Upper lobe of left lung (tissue), 6 donors: Measurements from ENCODE around the gene APBB2. TPM values are rescaled to one million over a fixed set of nuclear protein-coding genes. Genes with fewer than 3 reads are reported as not detected.
A peak's percentile ranks its signal among the peaks of the same experiment; 100 is the strongest.
"Not testable (repeated sequence)": the region's sequence is repeated elsewhere in the genome, so short reads cannot be mapped to it uniquely, and the experiment has no call there.

Experiments
- ATAC-seq, 2 donors: fragments of 200-7000 bp; cut with Tn5 transposase; one replicate each; pipeline ENCODE4 v1.9.1; 2022; ENCODE audit warnings: mild to moderate bottlenecking in 2 of 2, moderate library complexity in 2 of 2; ENCODE audit not compliant: low FRiP score in 2 of 2
- DNase-seq, 2 donors: peaks; one replicate each; pipeline ENCODE4 v3.0.0-alpha.2; 2019 to 2020
- H3K27ac ChIP-seq, 4 donors: fragments of 200-600 bp; sonication (generic); one replicate each; pipeline ENCODE4 v1.5.1; 2016 to 2019
- H3K27me3 ChIP-seq, 4 donors: fragments of 200-600 bp; sonication (generic); one replicate each; pipeline ENCODE4 v1.5.1; 2017 to 2019
- H3K36me3 ChIP-seq, 4 donors: fragments of 200-600 bp; sonication (generic); one replicate each; pipeline ENCODE4 v1.5.1; 2016 to 2019
- H3K4me1 ChIP-seq, 4 donors: fragments of 200-600 bp; sonication (generic); one replicate each; pipeline ENCODE4 v1.5.1; 2018 to 2019
- H3K4me3 ChIP-seq, 4 donors: fragments of 200-600 bp; sonication (generic); one replicate each; pipeline ENCODE4 v1.5.1; 2017 to 2019; ENCODE audit warnings: mild to moderate bottlenecking in 2 of 4, moderate library complexity in 1 of 4
- H3K9me3 ChIP-seq, 4 donors: fragments of 200-600 bp; sonication (generic); one replicate each; pipeline ENCODE4 v1.5.1; 2018 to 2019
- EP300 ChIP-seq, 4 donors: sonication (generic); formaldehyde crosslinking; IDR thresholded peaks; one replicate each; pipeline ENCODE4 v1.5.1; 2017; ENCODE audit warnings: antibody characterized with exemption in 4 of 4, control low read depth in 2 of 4
- POLR2A ChIP-seq, 4 donors: fragments of 450-650 bp; IDR thresholded peaks; one replicate each; pipeline ENCODE4 v1.5.1; 2016 to 2017; ENCODE audit warnings: antibody characterized with exemption in 4 of 4, mild to moderate bottlenecking in 2 of 4
- POLR2AphosphoS5 ChIP-seq, 2 donors: sonication (generic); formaldehyde crosslinking; IDR thresholded peaks; one replicate each; pipeline ENCODE4 v1.5.1; 2017; ENCODE audit warnings: antibody characterized with exemption in 2 of 2
- WGBS, 2 donors: methylation state at CpG; one replicate each; pipeline ENCODE4 v1.1.5; 2017 to 2018; 5-methylcytosine and 5-hydroxymethylcytosine counted together
- total RNA-seq, 6 donors: library from RNA; depleted of rRNA in 4 of 6; stranded (reverse); fragments of >200 nt in 4 of 6; gene quantifications; one replicate each; pipeline versions ENCODE4 v1.1.0 to v1.2.1, GENCODE V29; 2016 to 2021
- TF ChIP-seq, protein P1 (sequence below), 6 experiments: fragments of 450-650 bp in 4 of 6; fragments of 200-600 bp in 2 of 6; sonication (generic) in 2 of 6; IDR thresholded peaks; one replicate each; pipeline ENCODE4 v1.5.1; 2016 to 2019; ENCODE audit warnings: antibody characterized with exemption in 6 of 6
- donor health status: DM: no; HTN: no; CAD: no; lungs with moderate emphysema.
- donor health status: DM: no; HTN: yes; CAD: no; lungs with severe emphysema.

The APBB2 gene
- total RNA-seq, 6 donors from 2014 or later = 69.5 to 168 (median 102) TPM

DNA sequence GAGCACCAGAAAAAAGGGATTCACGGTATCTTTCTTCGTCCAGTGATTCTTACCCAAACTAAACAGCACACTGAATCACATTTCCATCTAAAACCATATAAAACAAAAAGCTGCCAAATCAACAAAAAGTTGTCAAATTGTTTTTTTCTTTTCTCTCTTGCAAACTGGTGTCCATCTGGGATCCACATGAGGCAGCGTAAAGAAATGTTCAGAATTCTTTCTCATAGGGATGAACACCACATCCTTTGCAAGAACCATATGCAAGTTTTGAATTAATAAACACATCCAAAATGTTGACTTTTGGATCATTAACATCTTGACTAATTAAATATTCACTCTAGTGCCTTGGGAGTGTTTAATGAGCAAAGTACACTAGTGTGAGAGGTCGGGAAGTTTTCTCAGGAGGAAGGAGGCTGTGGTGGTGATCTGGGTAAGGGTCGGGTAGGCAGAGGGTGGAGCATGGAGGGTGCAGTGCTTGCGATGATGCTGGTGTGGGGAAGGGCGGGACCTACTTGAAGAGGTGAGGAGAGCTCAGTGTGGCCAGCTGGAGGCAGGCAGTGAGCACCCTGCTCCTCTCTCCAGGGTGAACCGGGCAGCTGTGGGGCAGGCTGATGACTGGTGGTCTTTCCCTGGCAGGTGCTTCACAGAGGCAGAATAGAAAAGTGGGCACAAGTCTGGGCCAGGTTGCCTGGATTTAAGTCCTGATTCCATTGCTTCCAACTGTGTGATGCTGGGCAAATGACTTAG is 391.7 kb downstream of the APBB2 start:
- no peak for TF ChIP-seq POLR2AphosphoS5 (IDR thresholded peaks at IDR 0.05)
- TF ChIP-seq, protein P1, sequence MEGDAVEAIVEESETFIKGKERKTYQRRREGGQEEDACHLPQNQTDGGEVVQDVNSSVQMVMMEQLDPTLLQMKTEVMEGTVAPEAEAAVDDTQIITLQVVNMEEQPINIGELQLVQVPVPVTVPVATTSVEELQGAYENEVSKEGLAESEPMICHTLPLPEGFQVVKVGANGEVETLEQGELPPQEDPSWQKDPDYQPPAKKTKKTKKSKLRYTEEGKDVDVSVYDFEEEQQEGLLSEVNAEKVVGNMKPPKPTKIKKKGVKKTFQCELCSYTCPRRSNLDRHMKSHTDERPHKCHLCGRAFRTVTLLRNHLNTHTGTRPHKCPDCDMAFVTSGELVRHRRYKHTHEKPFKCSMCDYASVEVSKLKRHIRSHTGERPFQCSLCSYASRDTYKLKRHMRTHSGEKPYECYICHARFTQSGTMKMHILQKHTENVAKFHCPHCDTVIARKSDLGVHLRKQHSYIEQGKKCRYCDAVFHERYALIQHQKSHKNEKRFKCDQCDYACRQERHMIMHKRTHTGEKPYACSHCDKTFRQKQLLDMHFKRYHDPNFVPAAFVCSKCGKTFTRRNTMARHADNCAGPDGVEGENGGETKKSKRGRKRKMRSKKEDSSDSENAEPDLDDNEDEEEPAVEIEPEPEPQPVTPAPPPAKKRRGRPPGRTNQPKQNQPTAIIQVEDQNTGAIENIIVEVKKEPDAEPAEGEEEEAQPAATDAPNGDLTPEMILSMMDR (IDR thresholded peaks at IDR 0.05) = no peak
- no peak overlapping the region for H3K27ac ChIP-seq
- no peaks in the 10 kb centered on the region for H3K27me3 ChIP-seq
- H3K36me3 ChIP-seq = peaks cover 3 to 76% (median 45%) of the 10 kb centered on the region in 4 donors
- no peaks in the 10 kb centered on the region for H3K4me1 ChIP-seq
- DNase-seq = no peak
- no peak overlapping the region for H3K4me3 ChIP-seq
- H3K9me3 ChIP-seq = no peaks in the 10 kb centered on the region
- ATAC-seq = no peak
- 88 to 93% methylated on average over 8 of the region's 8 CpGs for WGBS, 2 donors

DNA sequence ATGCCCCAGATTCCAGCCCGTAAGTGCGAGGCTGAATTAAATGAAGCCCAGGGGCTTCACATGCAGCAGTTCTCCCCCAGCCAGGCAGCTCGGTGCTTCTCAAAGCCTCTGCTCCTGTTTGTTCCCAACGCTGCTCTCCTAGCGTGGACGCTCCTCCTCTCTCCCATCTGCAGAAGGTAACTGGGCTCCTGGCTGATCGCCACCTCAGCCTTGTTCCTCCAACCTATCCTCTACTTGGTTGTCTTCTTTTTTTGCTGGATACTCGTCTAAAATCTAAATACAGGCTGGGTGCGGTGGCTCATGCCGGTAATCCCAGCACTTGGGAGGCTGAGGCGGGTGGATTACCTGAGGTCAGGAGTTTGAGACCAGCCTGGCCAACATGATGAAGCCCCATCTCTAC is 394.2 kb downstream of the APBB2 start:
- Histone ChIP-seq H3K4me1 (no peaks in the 10 kb centered on the region), H3K9me3 (no peaks in the 10 kb centered on the region), H3K27ac (no peak overlapping the region), H3K27me3 (no peaks in the 10 kb centered on the region), H3K36me3 (peaks cover 3 to 70% (median 35%) of the 10 kb centered on the region in 4 donors), H3K4me3 (no peak overlapping the region)
- WGBS, 2 donors = 96 to 99% methylated on average over 11 of the region's 11 CpGs
- ATAC-seq (no peak), DNase-seq (no peak)
- TF ChIP-seq POLR2AphosphoS5 (IDR thresholded peaks at IDR 0.05) (no peak), POLR2A (IDR thresholded peaks at IDR 0.05) (no peak), EP300 (IDR thresholded peaks at IDR 0.05) (no peak)
- TF ChIP-seq, protein P1 (IDR thresholded peaks at IDR 0.05) = no peak

DNA sequence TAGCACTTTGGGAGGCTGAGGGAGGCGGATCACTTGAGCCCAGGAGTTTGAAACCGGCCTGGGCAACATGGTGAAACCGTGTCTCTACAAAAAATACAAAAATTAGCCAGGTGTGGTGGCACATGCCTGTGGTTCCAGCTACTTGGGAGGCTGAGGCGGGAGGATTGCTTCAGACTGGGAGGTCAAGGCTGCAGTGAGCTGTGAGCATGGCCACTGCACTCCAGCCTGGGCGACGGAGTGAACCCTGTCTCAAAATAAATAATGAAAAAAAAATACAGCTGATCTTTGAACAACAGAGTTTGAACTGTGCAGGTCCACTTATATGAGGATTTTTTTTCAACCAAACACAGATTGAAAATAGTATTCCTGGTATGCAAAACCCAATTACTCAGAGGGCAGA is 397.2 kb downstream of the APBB2 start:
- WGBS, 2 donors = 93 to 95% methylated on average over 6 of the region's 6 CpGs
- H3K36me3 ChIP-seq = peaks cover 5 to 59% (median 25%) of the 10 kb centered on the region in 4 donors
- not testable (repeated sequence) for H3K27ac ChIP-seq, H3K9me3 ChIP-seq, H3K4me3 ChIP-seq, ATAC-seq, DNase-seq, H3K4me1 ChIP-seq, H3K27me3 ChIP-seq

DNA sequence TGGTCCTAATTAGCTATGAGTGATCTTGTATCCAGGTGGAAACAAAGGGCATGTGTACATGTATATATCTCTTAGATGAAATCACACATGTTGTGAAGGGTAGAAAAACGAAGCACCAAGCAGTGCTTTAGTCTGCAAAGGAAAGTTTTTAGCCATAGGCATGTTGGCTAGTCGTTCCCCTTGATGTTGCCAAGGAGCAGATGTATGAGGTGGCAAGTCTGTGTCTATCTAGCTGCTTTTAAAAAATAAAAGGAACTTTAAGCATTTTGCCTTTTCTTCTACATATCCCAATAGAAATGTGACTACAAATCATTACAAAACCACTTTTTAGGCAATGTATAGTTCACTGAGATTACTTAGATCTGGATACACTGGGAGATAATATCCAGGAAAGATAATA is 401.5 kb downstream of the APBB2 start:
- Histone ChIP-seq H3K27me3 (no peaks in the 10 kb centered on the region), H3K4me1 (peaks cover 0 to 7% (median 0%) of the 10 kb centered on the region in 4 donors), H3K4me3 (no peak overlapping the region), H3K9me3 (no peaks in the 10 kb centered on the region), H3K27ac (peak overlapping the region; percentile 79 to 84 (median 80)), H3K36me3 (peaks cover 3 to 34% (median 9%) of the 10 kb centered on the region in 4 donors)
- ATAC-seq (no peak), DNase-seq (no peak)
- 81 to 83% methylated on average over 2 of the region's 2 CpGs for WGBS, 2 donors
- no peak for TF ChIP-seq POLR2A (IDR thresholded peaks at IDR 0.05)
- TF ChIP-seq, protein P1 (IDR thresholded peaks at IDR 0.05) = no peak
- no peak for TF ChIP-seq POLR2AphosphoS5 (IDR thresholded peaks at IDR 0.05)
- TF ChIP-seq EP300 (IDR thresholded peaks at IDR 0.05) = no peak

DNA sequence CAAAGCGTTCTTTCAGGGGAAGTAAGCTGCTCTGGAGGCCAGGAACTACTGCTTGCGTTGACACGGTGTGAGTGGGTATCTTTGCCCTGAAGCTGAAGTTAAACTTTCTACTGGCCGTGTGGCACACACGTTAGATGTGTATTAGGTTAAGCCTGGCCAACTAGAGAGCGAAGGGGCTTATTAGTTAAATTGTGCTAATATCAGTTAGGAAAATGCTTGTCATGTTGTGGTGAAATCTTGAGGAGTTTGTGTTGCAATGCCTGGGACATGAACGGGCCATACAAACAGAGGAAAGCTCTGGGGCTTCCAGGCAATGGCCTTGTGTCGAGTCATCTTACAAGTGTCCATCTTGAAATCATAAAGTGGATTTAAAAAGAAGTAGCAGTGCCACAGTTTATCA is 402.0 kb downstream of the APBB2 start:
- H3K4me3 ChIP-seq = no peak overlapping the region
- H3K4me1 ChIP-seq = peaks cover 0 to 10% (median 2%) of the 10 kb centered on the region in 4 donors
- TF ChIP-seq, protein P1 (IDR thresholded peaks at IDR 0.05) = no peak
- TF ChIP-seq POLR2AphosphoS5 (IDR thresholded peaks at IDR 0.05) (peak in 1 of 2 donors; percentile 39), POLR2A (IDR thresholded peaks at IDR 0.05) (no peak), EP300 (IDR thresholded peaks at IDR 0.05) (peak in 1 of 4 donors; percentile 6)
- WGBS, 2 donors = 48 to 64% methylated on average over 8 of the region's 8 CpGs
- peak overlapping the region; percentile 79 to 84 (median 80) for H3K27ac ChIP-seq
- DNase-seq (peak in 1 of 2 donors; percentile 64), ATAC-seq (peak; percentile 61 to 80)
- H3K36me3 ChIP-seq = peaks cover 3 to 34% (median 9%) of the 10 kb centered on the region in 4 donors
- no peaks in the 10 kb centered on the region for H3K9me3 ChIP-seq
- H3K27me3 ChIP-seq = no peaks in the 10 kb centered on the region
